Stimulated activated CD4-positive, alpha-beta T cell treated with anti-CD3 and anti-CD28 coated beads, Interleukin-4, amount 100 ng/mL, for 48 hours (primary cell): ENCODE results near the gene RXRB.

Source experiments
- DNase-seq, 2 donors: peaks; one replicate each; pipeline ENCODE4 v3.0.0-alpha.2; 2020; ENCODE audit warnings: low read depth in 2 of 2

Gene RXRB

DNA sequence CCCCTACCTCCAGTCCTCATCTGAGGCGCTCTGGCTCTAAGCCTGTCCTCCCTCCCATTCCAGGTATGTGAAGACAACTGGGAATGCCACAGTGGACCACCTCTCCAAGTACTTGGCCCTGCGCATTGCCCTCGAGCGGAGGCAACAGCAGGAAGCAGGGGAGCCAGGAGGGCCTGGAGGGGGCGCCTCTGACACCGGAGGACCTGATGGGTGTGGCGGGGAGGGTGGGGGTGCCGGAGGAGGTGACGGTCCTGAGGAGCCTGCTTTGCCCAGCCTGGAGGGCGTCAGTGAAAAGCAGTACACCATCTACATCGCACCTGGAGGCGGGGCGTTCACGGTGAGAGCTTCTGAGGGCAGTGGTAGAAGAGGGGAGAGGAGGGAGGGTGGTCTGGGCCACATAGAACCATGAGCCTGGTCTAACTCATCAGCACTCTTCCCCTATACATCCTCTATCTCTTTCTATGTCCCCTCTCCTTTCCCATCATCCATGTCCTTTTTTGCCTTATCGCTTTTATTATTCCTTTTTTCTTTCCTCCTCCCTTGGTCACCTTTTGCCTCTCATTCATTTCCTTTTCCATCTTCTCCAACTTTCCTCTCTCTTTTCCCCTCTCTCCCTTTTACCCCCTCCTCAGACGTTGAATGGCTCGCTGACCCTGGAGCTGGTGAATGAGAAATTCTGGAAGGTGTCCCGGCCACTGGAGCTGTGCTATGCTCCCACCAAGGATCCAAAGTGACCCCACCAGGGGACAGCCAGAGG, 11.4 kb upstream of the RXRB start:
- DNase-seq, result no peak

GRCh38 chr6:33211136-33211535, 10.7 kb upstream of the RXRB start:
- DNase-seq, result no peak

DNA sequence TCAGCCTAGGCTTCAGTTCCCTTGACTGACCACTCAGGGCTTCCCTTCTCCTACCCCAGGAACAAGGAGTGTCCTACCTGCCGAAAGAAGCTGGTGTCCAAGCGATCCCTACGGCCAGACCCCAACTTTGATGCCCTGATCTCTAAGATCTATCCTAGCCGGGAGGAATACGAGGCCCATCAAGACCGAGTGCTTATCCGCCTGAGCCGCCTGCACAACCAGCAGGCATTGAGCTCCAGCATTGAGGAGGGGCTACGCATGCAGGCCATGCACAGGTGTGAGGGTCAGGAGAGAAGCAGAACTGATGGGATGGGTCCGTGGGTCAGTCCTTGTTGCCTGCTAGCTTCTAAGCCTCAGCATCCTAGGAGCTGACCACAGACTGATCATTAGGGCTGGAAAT, 9.4 kb upstream of the RXRB start:
- DNase-seq, result no peak

- DNase-seq, result peak; percentile 78 to 81
These were observed 7.9 kb upstream of the RXRB start, which contains the start of gene RING1 for GRCh38 chr6:33208091-33208967. Gene RING1, plus strand, starts transcription at chr6:33208500. Its CDS starts 323 bp downstream, at chr6:33208823.

DNA sequence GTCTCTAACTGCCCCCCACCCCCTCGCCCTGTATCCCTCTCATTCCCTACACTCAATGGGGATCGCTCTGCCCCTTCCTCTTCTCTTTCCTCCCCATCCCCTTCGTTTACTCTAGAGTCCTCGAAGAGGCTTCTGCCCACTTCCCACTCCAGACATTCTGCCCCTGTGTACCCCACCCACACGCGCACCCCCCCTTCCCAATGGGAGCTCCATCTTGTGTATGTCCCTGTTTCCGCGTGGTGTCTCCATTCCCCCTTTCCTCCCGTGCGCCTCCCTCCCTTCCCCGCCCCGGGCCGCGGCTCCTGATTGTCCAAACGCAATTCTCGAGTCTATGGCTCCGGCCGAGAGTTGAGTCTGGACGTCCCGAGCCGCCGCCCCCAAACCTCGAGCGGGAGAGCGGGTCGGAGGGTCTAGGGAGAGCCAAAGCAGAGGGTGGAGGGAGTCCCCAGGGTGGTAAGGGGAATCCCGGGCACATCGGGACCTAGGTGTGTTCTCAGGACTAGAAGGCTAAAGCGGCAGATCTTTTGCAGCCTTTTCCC, 7.2 kb upstream of the RXRB start:
- no peak for DNase-seq

- no peak for DNase-seq
These were observed 6.5 kb upstream of the RXRB start for GRCh38 chr6:33206864-33207551.

GRCh38 chr6:33206027-33206863, 5.8 kb upstream of the RXRB start:
- no peak for DNase-seq

GRCh38 chr6:33205191-33206026, 4.9 kb upstream of the RXRB start:
- DNase-seq, result peak in 1 of 2 donors; percentile 55

GRCh38 chr6:33204415-33205190, 4.1 kb upstream of the RXRB start, which contains the start of gene HSD17B8:
Gene HSD17B8, plus strand, starts transcription at chr6:33204655. Its CDS starts 14 bp downstream, at chr6:33204669.
- DNase-seq, result peak; percentile 89 to 94

DNA sequence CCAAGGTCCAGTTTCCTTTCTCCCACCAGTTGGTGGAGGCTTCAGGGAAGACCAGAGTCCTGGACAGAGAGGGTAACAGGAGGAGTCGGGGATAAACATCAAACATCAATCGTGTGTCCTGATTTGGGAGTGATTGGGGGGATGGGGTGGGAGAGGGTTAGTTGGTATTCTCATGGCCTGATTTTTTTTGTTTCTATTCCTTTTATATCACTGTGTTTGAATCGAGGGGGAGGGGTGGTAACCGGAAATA, 3.6 kb upstream of the RXRB start:
- no peak for DNase-seq

- no peak for DNase-seq
These were observed 3.1 kb upstream of the RXRB start for GRCh38 chr6:33203443-33204164.

- DNase-seq, result no peak
These were observed 2.3 kb upstream of the RXRB start for GRCh38 chr6:33202799-33203198.

DNA sequence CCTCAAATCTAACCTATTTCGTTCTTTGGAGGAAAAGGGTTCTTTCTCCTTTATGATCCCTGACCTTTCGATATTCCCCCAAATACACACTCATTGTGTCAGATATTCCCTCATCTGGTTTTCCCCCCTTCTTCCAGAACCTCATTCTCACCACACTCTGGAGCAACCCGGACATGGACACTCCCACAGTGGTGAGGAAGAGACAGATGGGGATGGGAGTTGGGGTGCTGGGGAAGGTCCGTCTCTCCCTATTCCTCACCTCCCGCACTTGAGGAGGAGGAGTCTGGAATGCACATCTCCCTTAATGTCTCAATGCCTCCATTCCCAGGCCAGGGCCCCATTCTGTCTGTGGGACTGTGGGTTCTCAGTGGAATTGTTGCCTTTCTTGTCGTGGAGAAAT, 1.5 kb upstream of the RXRB start:
- no peak for DNase-seq

DNA sequence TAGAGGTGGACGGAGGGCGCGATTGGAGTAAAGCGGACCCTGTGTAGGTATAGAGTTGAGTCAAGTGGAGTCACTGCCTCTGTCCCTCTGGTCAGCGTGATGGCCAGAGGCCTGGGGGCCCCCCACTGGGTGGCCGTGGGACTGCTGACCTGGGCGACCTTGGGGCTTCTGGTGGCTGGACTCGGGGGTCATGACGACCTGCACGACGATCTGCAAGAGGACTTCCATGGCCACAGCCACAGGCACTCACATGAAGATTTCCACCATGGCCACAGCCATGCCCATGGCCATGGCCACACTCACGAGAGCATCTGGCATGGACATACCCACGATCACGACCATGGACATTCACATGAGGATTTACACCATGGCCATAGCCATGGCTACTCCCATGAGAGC, 681 bp upstream of the RXRB start:
- DNase-seq, result no peak

- peak in 1 of 2 donors; percentile 75 for DNase-seq
These were observed 712 bp downstream of the RXRB start for GRCh38 chr6:33199687-33200218.

DNA sequence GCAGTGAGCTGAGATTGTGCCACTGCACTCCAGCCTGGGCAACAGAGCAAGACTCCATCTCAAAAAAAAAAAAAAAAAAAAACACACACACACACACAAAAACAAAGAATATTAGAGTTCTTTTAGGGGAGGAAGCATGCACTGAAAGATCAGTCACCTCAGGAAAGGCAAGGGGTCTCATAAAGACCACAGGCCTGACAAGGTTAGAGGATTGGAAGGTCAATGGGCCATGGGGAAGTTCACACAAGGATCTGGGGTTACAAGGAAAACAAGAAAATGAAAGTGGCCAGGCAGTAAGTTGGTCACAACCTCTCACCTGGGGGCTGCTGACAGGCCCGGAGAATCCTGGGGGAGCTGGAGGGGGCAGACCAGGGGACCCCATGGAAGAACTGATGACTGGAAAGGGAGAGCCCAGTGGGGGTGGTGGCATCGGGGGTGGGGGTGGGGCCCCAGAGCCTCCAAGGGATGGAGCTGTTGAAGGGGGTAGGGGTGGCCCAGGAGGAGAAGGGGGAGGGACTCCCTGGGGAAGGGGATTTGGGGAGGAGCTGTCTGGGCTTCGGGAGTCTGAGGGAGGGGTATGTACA, 1.5 kb downstream of the RXRB start:
- no peak for DNase-seq

DNA sequence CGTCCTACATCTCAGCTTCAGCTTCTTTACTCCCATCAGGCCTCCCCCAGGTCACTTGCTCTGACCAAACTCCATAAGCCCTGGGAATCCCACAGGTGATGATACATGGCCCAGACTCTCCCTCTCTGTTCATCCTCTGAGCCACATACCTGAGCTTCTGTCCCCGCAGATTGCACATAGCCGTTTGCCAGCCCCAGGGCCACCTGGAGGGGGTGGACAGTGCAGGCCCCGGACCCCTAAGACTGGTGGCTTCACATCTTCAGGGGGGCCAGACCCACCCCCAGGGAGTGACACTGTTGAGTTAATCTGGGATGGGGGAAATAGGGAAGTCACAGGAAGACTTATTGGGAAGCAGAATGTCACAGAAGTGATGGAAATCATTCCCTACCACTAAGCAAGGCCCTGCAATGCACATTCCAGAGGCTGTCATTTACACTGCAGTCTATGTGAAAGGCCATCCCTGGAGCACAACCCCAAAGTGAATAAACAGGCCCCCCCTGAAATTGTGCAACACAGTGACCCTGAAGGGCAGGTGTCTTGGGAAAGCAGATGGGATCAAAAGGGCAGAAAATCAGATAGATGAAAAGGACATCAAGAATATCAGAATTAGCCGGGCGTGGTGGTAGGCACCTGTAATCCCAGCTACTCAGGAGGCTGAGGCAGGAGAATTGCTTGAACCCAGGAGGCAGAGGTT, 2.2 kb downstream of the RXRB start:
- DNase-seq, result no peak
